ENCODE results near the gene MLEC. TPM values are rescaled to one million over a fixed set of nuclear protein-coding genes. Genes with fewer than 3 reads are reported as not detected.
A peak's percentile ranks its signal among the peaks of the same experiment; 100 is the strongest.
"Not testable (repeated sequence)": the region's sequence is repeated elsewhere in the genome, so short reads cannot be mapped to it uniquely, and the experiment has no call there.

MLEC gene
- total and polyA plus RNA-seq, 5 donors, result 93.6 to 257 (median 191) TPM

GRCh38 chr12:120722784-120723183, 35.8 kb downstream of the MLEC start:
- Histone ChIP-seq H3K27ac (ENCODE audit: low read length) (no peak overlapping the region), H3K4me3 (ENCODE audit: low read length) (no peak overlapping the region), H3K27me3 (ENCODE audit: control insufficient read depth, insufficient read depth) (no peaks in the 10 kb centered on the region), H3K4me1 (ENCODE audit: control insufficient read depth, insufficient read depth, low read length) (peaks cover 2% of the 10 kb centered on the region), H3K9me3 (ENCODE audit: control insufficient read depth, low read length) (no peaks in the 10 kb centered on the region)
- ATAC-seq (no peak), DNase-seq (no peak)
- 94% methylated on average over 2 of the region's 2 CpGs for WGBS
- intact Hi-C loops (cut with DNase I), result loop anchor here in 1 of 4 donors (10.0 kb wide), 1 partner anchor 182 kb away; the partner anchor contains the start of gene SPPL3

GRCh38 chr12:120724720-120725119, 37.8 kb downstream of the MLEC start:
- no peak for ATAC-seq
- Histone ChIP-seq H3K27ac (ENCODE audit: low read length) (no peak overlapping the region), H3K27me3 (ENCODE audit: control insufficient read depth, insufficient read depth) (no peaks in the 10 kb centered on the region), H3K4me3 (ENCODE audit: low read length) (no peak overlapping the region), H3K4me1 (ENCODE audit: control insufficient read depth, insufficient read depth, low read length) (peaks cover 2% of the 10 kb centered on the region), H3K9me3 (ENCODE audit: control insufficient read depth, low read length) (no peaks in the 10 kb centered on the region)
- intact Hi-C loops (cut with DNase I), result loop anchor here in 1 of 4 donors (10.0 kb wide), 1 partner anchor 180 kb away; the partner anchor contains the start of gene SPPL3
- WGBS, result 61% methylated on average over 5 of the region's 5 CpGs
- no peak for DNase-seq

- Histone ChIP-seq H3K4me1 (ENCODE audit: control insufficient read depth, insufficient read depth, low read length) (peaks cover 2% of the 10 kb centered on the region), H3K27ac (ENCODE audit: low read length) (peak overlapping the region; percentile 13), H3K9me3 (ENCODE audit: control insufficient read depth, low read length) (no peaks in the 10 kb centered on the region), H3K4me3 (ENCODE audit: low read length) (peak overlapping the region; percentile 58), H3K27me3 (ENCODE audit: control insufficient read depth, insufficient read depth) (no peaks in the 10 kb centered on the region)
- DNase-seq (peak in 1 of 3 donors; percentile 5), ATAC-seq (no peak)
- WGBS, result 19% methylated on average over 14 of the region's 14 CpGs
- intact Hi-C loops (cut with DNase I), result loop anchor here in 1 of 4 donors (10.0 kb wide), 1 partner anchor 180 kb away; the partner anchor contains the start of gene SPPL3
Observed at GRCh38 chr12:120725151-120725658, 38.3 kb downstream of the MLEC start.

GRCh38 chr12:120725659-120726509, 38.9 kb downstream of the MLEC start, which contains the start of gene ACADS:
Gene ACADS (plus strand): TSS chr12:120725826. CDS start chr12:120725886, 60 bp downstream.
- Histone ChIP-seq H3K9me3 (ENCODE audit: control insufficient read depth, low read length) (no peaks in the 10 kb centered on the region), H3K4me3 (ENCODE audit: low read length) (peak within 1 kb of the TSS; percentile 58), H3K27me3 (ENCODE audit: control insufficient read depth, insufficient read depth) (no peaks in the 10 kb centered on the region), H3K27ac (ENCODE audit: low read length) (peak within 1 kb of the TSS; percentile 40), H3K4me1 (ENCODE audit: control insufficient read depth, insufficient read depth, low read length) (peaks cover 2% of the 10 kb centered on the region)
- DNase-seq (peak; percentile 94 to 97 (median 97)), ATAC-seq (peak; percentile 99)
- intact Hi-C loops (cut with DNase I), result loop anchor here in 1 of 4 donors (10.0 kb wide), 1 partner anchor 179 kb away; the partner anchor contains the start of gene SPPL3
- 7% methylated on average over 66 of the region's 66 CpGs for WGBS

GRCh38 chr12:120726510-120726793, 39.5 kb downstream of the MLEC start:
- WGBS, result 87% methylated on average over 9 of the region's 9 CpGs
- no peak for DNase-seq
- Histone ChIP-seq H3K4me1 (ENCODE audit: control insufficient read depth, insufficient read depth, low read length) (peaks cover 2% of the 10 kb centered on the region), H3K9me3 (ENCODE audit: control insufficient read depth, low read length) (no peaks in the 10 kb centered on the region), H3K27me3 (ENCODE audit: control insufficient read depth, insufficient read depth) (no peaks in the 10 kb centered on the region), H3K4me3 (ENCODE audit: low read length) (peak overlapping the region; percentile 58), H3K27ac (ENCODE audit: low read length) (peak overlapping the region; percentile 40)
- intact Hi-C loops (cut with DNase I), result loop anchor here in 1 of 4 donors (10.0 kb wide), 1 partner anchor 178 kb away; the partner anchor contains the start of gene SPPL3
- no peak for ATAC-seq

GRCh38 chr12:120726961-120727360, 40.0 kb downstream of the MLEC start:
- no peak for ATAC-seq
- intact Hi-C loops (cut with DNase I), result loop anchor here in 1 of 4 donors (10.0 kb wide), 1 partner anchor 178 kb away; the partner anchor contains the start of gene SPPL3
- 96% methylated on average over 9 of the region's 9 CpGs for WGBS
- Histone ChIP-seq H3K27me3 (ENCODE audit: control insufficient read depth, insufficient read depth) (no peaks in the 10 kb centered on the region), H3K27ac (ENCODE audit: low read length) (no peak overlapping the region), H3K4me3 (ENCODE audit: low read length) (no peak overlapping the region), H3K9me3 (ENCODE audit: control insufficient read depth, low read length) (no peaks in the 10 kb centered on the region), H3K4me1 (ENCODE audit: control insufficient read depth, insufficient read depth, low read length) (peaks cover 2% of the 10 kb centered on the region)
- DNase-seq, result peak in 1 of 3 donors; percentile 43

- intact Hi-C loops (cut with DNase I), result loop anchor here in 1 of 4 donors (10.0 kb wide), 1 partner anchor 243 kb away; the partner anchor contains the start of gene HNF1A
- WGBS, result 96% methylated on average over 35 of the region's 35 CpGs
Observed at GRCh38 chr12:120732198-120732597, 45.2 kb downstream of the MLEC start.

GRCh38 chr12:120733574-120733973, 46.6 kb downstream of the MLEC start:
- DNase-seq (no peak), ATAC-seq (no peak)
- 85% methylated on average over 3 of the region's 3 CpGs for WGBS
- Histone ChIP-seq H3K9me3 (ENCODE audit: control insufficient read depth, low read length) (no peaks in the 10 kb centered on the region), H3K27ac (ENCODE audit: low read length) (no peak overlapping the region), H3K4me1 (ENCODE audit: control insufficient read depth, insufficient read depth, low read length) (no peaks in the 10 kb centered on the region), H3K4me3 (ENCODE audit: low read length) (no peak overlapping the region), H3K27me3 (ENCODE audit: control insufficient read depth, insufficient read depth) (no peaks in the 10 kb centered on the region)
- intact Hi-C loops (cut with DNase I), result loop anchor here in 1 of 4 donors (10.0 kb wide), 1 partner anchor 241 kb away; the partner anchor contains the start of gene HNF1A

More at GRCh38 chr12:120732198-120732597, 45.2 kb downstream of the MLEC start:
- not testable (repeated sequence) for ATAC-seq; H3K27me3 ChIP-seq (ENCODE audit: control insufficient read depth, insufficient read depth); H3K27ac ChIP-seq (ENCODE audit: low read length); H3K4me1 ChIP-seq (ENCODE audit: control insufficient read depth, insufficient read depth, low read length); H3K9me3 ChIP-seq (ENCODE audit: control insufficient read depth, low read length); H3K4me3 ChIP-seq (ENCODE audit: low read length)
- peak in 1 of 3 donors; percentile 4 for DNase-seq

GRCh38 chr12:120734210-120734609, 47.3 kb downstream of the MLEC start:
- no peak for ATAC-seq
- intact Hi-C loops (cut with DNase I), result loop anchor here in 1 of 4 donors (10.0 kb wide), 1 partner anchor 241 kb away; the partner anchor contains the start of gene HNF1A
- H3K9me3 ChIP-seq (ENCODE audit: control insufficient read depth, low read length), result no peaks in the 10 kb centered on the region
- 90% methylated on average over 10 of the region's 10 CpGs for WGBS
- H3K27me3 ChIP-seq (ENCODE audit: control insufficient read depth, insufficient read depth), result no peaks in the 10 kb centered on the region
- H3K27ac ChIP-seq (ENCODE audit: low read length), result no peak overlapping the region
- no peak overlapping the region for H3K4me3 ChIP-seq (ENCODE audit: low read length)
- H3K4me1 ChIP-seq (ENCODE audit: control insufficient read depth, insufficient read depth, low read length), result no peaks in the 10 kb centered on the region
- DNase-seq, result no peak

- Histone ChIP-seq H3K9me3 (ENCODE audit: control insufficient read depth, low read length) (no peaks in the 10 kb centered on the region), H3K4me1 (ENCODE audit: control insufficient read depth, insufficient read depth, low read length) (no peaks in the 10 kb centered on the region), H3K27ac (ENCODE audit: low read length) (no peak overlapping the region), H3K4me3 (ENCODE audit: low read length) (no peak overlapping the region), H3K27me3 (ENCODE audit: control insufficient read depth, insufficient read depth) (no peaks in the 10 kb centered on the region)
- WGBS, result 95% methylated on average over 3 of the region's 3 CpGs
- ATAC-seq (no peak), DNase-seq (no peak)
- intact Hi-C loops (cut with DNase I), result loop anchor here in 1 of 4 donors (10.0 kb wide), 1 partner anchor 240 kb away; the partner anchor contains the start of gene HNF1A
Observed at GRCh38 chr12:120735181-120735580, 48.2 kb downstream of the MLEC start.

Data from right cardiac atrium (tissue), 5 donors.